Measurements from ENCODE around the gene TMEM250. TPM values are rescaled to one million over a fixed set of nuclear protein-coding genes. Genes with fewer than 3 reads are reported as not detected.

TMEM250 gene, protein sequence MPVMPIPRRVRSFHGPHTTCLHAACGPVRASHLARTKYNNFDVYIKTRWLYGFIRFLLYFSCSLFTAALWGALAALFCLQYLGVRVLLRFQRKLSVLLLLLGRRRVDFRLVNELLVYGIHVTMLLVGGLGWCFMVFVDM
- total RNA-seq: 10 to 100 TPM; 13.3 to 26.2 TPM

- peak; percentile 97 for DNase-seq (ENCODE audit: low spot score in 2 of 2)
- no peaks in the 10 kb centered on the region for H3K9me3 Mint-ChIP-seq
- peak within 1 kb of the TSS; percentile 85 to 91 for H3K27ac Mint-ChIP-seq
- peak; percentile 87 to 92 for ATAC-seq
- H3K36me3 Mint-ChIP-seq: no peaks in the 10 kb centered on the region
These were observed at the start of gene TMEM250 for GRCh38 chr9:136118320-136119060. TMEM250 (minus strand) TSS chr9:136118875; CDS start chr9:136116900, 1,975 bp downstream.

DNA sequence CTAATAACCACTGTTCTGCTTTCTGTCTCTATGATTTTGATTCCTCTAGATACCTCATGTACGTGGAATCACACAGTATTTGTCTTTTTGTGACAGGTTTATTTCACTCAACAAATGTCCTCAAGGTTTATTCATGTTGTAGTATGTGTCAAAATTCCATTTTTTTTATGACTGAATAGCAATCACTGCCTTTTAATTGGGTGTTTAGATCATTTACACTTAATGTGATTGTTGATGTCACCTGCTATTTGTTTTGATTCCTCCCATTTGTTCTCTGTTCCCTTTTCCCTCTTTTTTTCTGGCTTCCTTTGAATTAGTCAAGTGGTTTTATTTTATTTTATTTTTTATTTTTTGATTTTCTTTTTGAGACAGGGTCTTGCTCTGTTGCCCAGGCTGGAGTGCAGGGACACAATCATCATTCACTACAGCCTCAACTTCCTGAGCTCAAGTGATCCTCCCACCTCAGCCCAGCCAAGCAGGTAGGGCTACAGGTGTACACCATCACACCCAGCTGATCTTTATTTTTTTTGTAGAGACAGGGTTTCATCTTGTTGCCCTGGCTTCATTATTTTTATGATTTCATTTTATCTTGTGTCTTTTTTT, 44.7 kb upstream of the TMEM250 start:
- no peak for DNase-seq (ENCODE audit: low spot score in 2 of 2)
- no peak overlapping the region for H3K27ac Mint-ChIP-seq
- no peak for ATAC-seq
- H3K36me3 Mint-ChIP-seq: no peaks in the 10 kb centered on the region
- H3K9me3 Mint-ChIP-seq: peaks cover 3 to 4% of the 10 kb centered on the region in 2 donors

- ATAC-seq (peak in 1 of 2 donors; percentile 33), DNase-seq (ENCODE audit: low spot score in 2 of 2) (no peak)
- H3K27ac Mint-ChIP-seq: no peak overlapping the region
- H3K36me3 Mint-ChIP-seq: no peaks in the 10 kb centered on the region
- peaks cover 3 to 4% of the 10 kb centered on the region in 2 donors for H3K9me3 Mint-ChIP-seq
These were observed 42.4 kb upstream of the TMEM250 start for GRCh38 chr9:136160995-136161610.

DNA sequence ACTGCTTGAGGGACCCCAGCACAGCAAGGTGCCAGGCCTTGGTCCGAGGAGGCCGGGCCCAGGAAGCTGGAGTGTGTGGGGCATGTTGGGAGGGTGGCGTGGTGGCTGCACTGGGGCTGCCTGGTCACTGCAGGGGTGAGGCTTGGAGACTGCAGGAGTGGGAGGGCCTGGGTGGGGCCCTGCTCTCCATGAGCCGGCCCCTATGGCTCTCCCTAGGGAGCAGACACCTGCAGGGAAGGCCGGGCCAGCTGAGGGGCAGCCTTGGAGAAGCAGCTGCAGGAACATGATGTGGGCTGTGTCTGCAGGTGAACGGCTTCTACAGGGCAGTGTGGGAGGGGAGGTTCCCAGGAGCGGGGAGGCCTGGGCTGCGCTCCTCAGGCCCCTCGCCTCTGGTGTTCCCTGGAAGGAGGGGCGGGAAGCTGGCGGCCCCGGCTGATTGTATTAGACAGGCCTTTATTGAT, 41.7 kb upstream of the TMEM250 start:
- DNase-seq (ENCODE audit: low spot score in 2 of 2) (no peak), ATAC-seq (no peak)
- H3K36me3 Mint-ChIP-seq: no peaks in the 10 kb centered on the region
- H3K27ac Mint-ChIP-seq: no peak overlapping the region
- H3K9me3 Mint-ChIP-seq: peaks cover 3 to 4% of the 10 kb centered on the region in 2 donors

GRCh38 chr9:136159851-136160250, 41.2 kb upstream of the TMEM250 start:
- DNase-seq (ENCODE audit: low spot score in 2 of 2) (no peak), ATAC-seq (no peak)
- Mint-ChIP-seq H3K27ac (no peak overlapping the region), H3K36me3 (no peaks in the 10 kb centered on the region), H3K9me3 (peaks cover 3 to 4% of the 10 kb centered on the region in 2 donors)

DNA sequence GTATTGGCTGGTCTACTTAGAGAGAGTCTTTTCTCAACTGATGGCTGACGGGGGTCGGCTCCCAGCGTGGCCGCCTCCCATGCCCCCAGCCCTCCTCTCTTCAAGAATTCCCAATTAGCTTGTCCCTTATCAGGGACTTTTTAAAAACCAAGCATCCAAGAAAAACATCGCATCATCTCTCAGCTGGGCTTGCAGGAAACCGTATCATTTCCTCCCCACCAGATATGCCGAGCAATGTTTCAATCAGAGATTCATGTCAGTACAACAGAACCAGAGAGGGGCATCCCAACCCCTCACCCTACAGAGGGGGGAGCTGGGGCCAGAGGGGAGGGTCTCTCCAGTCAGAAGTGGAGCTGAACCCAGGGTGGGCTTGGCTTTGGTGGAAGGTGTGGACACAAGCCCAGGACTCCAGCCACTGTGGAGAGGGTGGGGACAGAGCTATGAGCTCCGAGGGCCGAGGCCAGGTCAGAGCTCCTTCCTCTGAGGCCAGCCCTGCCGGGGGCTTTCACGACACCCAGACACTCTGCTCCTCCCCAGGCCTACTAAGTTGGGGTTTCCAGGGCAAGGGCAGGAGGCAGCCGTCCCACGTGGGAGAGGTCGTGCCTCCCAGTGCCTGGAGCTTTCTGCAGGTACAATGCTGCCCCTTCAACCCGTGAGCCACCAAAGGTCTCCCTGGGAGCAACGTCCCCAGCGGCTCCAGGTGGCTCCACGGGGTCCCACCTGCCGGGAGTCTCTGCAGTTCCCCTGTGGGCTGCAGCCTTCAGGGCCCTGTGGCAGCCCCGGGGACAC, 39.0 kb upstream of the TMEM250 start:
- Mint-ChIP-seq H3K9me3 (no peaks in the 10 kb centered on the region), H3K36me3 (no peaks in the 10 kb centered on the region), H3K27ac (no peak overlapping the region)
- DNase-seq (ENCODE audit: low spot score in 2 of 2): no peak
- ATAC-seq: no peak

GRCh38 chr9:136156209-136157120, 37.8 kb upstream of the TMEM250 start:
- DNase-seq (ENCODE audit: low spot score in 2 of 2): no peak
- Mint-ChIP-seq H3K36me3 (no peaks in the 10 kb centered on the region), H3K9me3 (no peaks in the 10 kb centered on the region), H3K27ac (no peak overlapping the region)
- no peak for ATAC-seq

GRCh38 chr9:136155576-136155975, 36.9 kb upstream of the TMEM250 start:
- Mint-ChIP-seq H3K36me3 (no peaks in the 10 kb centered on the region), H3K27ac (no peak overlapping the region), H3K9me3 (no peaks in the 10 kb centered on the region)
- ATAC-seq: no peak
- no peak for DNase-seq (ENCODE audit: low spot score in 2 of 2)

DNA sequence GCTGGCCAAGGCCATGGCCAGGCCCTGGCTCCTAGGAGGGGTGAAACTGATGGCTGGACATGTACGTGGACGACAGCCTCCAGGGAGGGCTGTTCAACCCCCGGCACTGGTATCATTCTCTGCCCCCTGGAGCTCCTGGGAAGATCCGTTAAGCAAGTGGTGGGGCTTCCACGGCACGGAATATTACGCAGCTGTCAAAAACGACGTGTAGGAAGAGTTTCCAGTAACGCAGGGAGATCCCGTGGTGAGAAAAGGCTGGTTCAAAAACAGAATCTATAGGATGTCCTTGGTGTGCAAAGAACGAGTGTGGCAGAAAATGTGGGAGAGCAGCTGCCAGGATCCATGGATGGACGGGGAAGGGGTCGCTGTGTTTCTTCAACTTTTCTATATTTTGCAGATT, 36.3 kb upstream of the TMEM250 start:
- DNase-seq (ENCODE audit: low spot score in 2 of 2) (no peak), ATAC-seq (no peak)
- H3K9me3 Mint-ChIP-seq: no peaks in the 10 kb centered on the region
- no peaks in the 10 kb centered on the region for H3K36me3 Mint-ChIP-seq
- H3K27ac Mint-ChIP-seq: no peak overlapping the region

GRCh38 chr9:136153381-136154065, 34.8 kb upstream of the TMEM250 start:
- no peak overlapping the region for H3K27ac Mint-ChIP-seq
- ATAC-seq (no peak), DNase-seq (ENCODE audit: low spot score in 2 of 2) (no peak)
- no peaks in the 10 kb centered on the region for H3K9me3 Mint-ChIP-seq
- no peaks in the 10 kb centered on the region for H3K36me3 Mint-ChIP-seq

DNA sequence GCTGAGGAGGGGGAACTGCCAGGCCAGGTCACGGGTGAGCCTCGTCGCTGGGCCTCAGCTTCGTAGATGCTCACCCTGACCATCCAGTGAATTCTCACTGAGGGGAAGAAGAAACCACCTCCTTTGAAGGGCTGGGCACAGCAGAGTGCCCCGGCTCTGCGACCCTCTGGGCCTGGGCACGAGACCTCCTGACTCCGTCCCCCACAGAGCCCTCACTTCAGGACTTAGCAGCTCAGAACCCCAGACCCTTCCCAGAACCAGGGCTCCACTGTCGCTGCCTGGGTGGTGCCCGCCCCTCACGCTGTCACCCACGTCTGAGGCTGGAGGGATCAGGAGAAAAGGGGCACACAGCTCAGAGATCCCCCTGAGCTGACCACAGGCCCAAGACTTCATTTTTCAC, 34.3 kb upstream of the TMEM250 start:
- DNase-seq (ENCODE audit: low spot score in 2 of 2): no peak
- no peaks in the 10 kb centered on the region for H3K36me3 Mint-ChIP-seq
- H3K9me3 Mint-ChIP-seq: no peaks in the 10 kb centered on the region
- peak overlapping the region; percentile 28 to 51 for H3K27ac Mint-ChIP-seq
- no peak for ATAC-seq

GRCh38 chr9:136152543-136152866, 33.8 kb upstream of the TMEM250 start:
- Mint-ChIP-seq H3K36me3 (no peaks in the 10 kb centered on the region), H3K9me3 (no peaks in the 10 kb centered on the region), H3K27ac (peak overlapping the region; percentile 28 to 53)
- ATAC-seq (no peak), DNase-seq (ENCODE audit: low spot score in 2 of 2) (no peak)

- DNase-seq (ENCODE audit: low spot score in 2 of 2) (no peak), ATAC-seq (no peak)
- no peaks in the 10 kb centered on the region for H3K36me3 Mint-ChIP-seq
- H3K27ac Mint-ChIP-seq: peak overlapping the region; percentile 28 to 53
- H3K9me3 Mint-ChIP-seq: no peaks in the 10 kb centered on the region
These were observed 33.3 kb upstream of the TMEM250 start for GRCh38 chr9:136151848-136152542.

DNA sequence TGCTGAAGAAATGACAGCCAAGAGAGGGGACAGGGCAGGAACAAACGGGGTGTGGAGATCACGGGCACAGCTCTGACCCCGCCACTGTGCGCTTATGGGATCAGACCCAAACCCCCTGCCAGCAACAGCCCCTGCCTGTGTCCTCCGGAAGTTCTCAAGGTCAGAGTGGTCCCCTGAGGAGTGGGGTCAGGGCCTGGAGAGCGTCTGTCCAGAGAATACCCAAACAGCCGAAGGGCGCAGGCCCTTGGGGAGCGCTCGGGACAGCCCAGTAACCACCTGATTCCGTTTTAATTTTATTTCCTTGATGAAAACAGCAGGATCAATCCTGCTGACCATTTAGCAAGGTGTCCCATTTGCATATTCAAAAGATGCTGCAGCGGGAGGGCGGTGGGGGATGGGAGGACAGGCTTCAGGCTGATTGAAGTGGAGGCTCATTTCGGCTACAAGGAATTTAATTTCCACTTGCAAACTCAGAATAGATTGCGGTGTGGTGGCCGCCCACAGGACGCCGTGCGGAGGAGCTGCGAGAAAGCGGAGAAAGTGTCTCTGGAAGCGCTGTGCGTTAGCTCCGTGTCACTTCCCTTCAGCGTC, 32.6 kb upstream of the TMEM250 start:
- ATAC-seq: no peak
- H3K36me3 Mint-ChIP-seq: no peaks in the 10 kb centered on the region

More for the DNA sequence above, 32.6 kb upstream of the TMEM250 start:
- Mint-ChIP-seq H3K9me3 (no peaks in the 10 kb centered on the region), H3K27ac (no peak overlapping the region)
- no peak for DNase-seq (ENCODE audit: low spot score in 2 of 2)
